ENCODE results near the gene UBE2R2.
A peak's percentile ranks its signal among the peaks of the same experiment; 100 is the strongest.
"Not testable (repeated sequence)": the region's sequence is repeated elsewhere in the genome, so short reads cannot be mapped to it uniquely, and the experiment has no call there.

The UBE2R2 gene

GRCh38 chr9:33799928-33800704, 16.8 kb upstream of the UBE2R2 start:
- peak; percentile 3 for DNase-seq (ENCODE audit: low read depth)

- no peak for DNase-seq (ENCODE audit: low read depth)
These were observed 16.1 kb upstream of the UBE2R2 start for GRCh38 chr9:33800886-33801285.

- peak; percentile 50 for DNase-seq (ENCODE audit: low read depth)
These were observed 14.9 kb upstream of the UBE2R2 start for GRCh38 chr9:33801943-33802500.

GRCh38 chr9:33804196-33804595, 12.8 kb upstream of the UBE2R2 start:
- not testable (repeated sequence) for DNase-seq (ENCODE audit: low read depth)

- not testable (repeated sequence) for DNase-seq (ENCODE audit: low read depth)
These were observed 9.8 kb upstream of the UBE2R2 start for GRCh38 chr9:33807156-33807555.

- not testable (repeated sequence) for DNase-seq (ENCODE audit: low read depth)
These were observed 8.0 kb upstream of the UBE2R2 start for GRCh38 chr9:33808979-33809322.

- DNase-seq (ENCODE audit: low read depth): peak; percentile 31
These were observed 7.5 kb upstream of the UBE2R2 start for GRCh38 chr9:33809506-33809905.

GRCh38 chr9:33813712-33814641, 3.0 kb upstream of the UBE2R2 start:
- DNase-seq (ENCODE audit: low read depth): peak; percentile 63

- no peak for DNase-seq (ENCODE audit: low read depth)
These were observed 1.2 kb upstream of the UBE2R2 start for GRCh38 chr9:33815781-33816180.

GRCh38 chr9:33817327-33818166, 587 bp downstream of the UBE2R2 start:
- DNase-seq (ENCODE audit: low read depth): peak; percentile 62

GRCh38 chr9:33818167-33818846, 1.3 kb downstream of the UBE2R2 start:
- DNase-seq (ENCODE audit: low read depth): no peak

- DNase-seq (ENCODE audit: low read depth): peak; percentile 20
These were observed 2.0 kb downstream of the UBE2R2 start for GRCh38 chr9:33818847-33819500.

GRCh38 chr9:33820231-33820745, 3.3 kb downstream of the UBE2R2 start:
- DNase-seq (ENCODE audit: low read depth): no peak

- DNase-seq (ENCODE audit: low read depth): no peak
These were observed 6.8 kb downstream of the UBE2R2 start for GRCh38 chr9:33823801-33824200.

GRCh38 chr9:33827285-33827684, 10.3 kb downstream of the UBE2R2 start:
- not testable (repeated sequence) for DNase-seq (ENCODE audit: low read depth)

- not testable (repeated sequence) for DNase-seq (ENCODE audit: low read depth)
These were observed 12.8 kb downstream of the UBE2R2 start for GRCh38 chr9:33829641-33830230.

- no peak for DNase-seq (ENCODE audit: low read depth)
These were observed 18.8 kb downstream of the UBE2R2 start for GRCh38 chr9:33835625-33836260.

GRCh38 chr9:33836261-33836660, 19.3 kb downstream of the UBE2R2 start:
- peak; percentile 94 for DNase-seq (ENCODE audit: low read depth)

- DNase-seq (ENCODE audit: low read depth): no peak
These were observed 20.2 kb downstream of the UBE2R2 start for GRCh38 chr9:33837138-33837537.

GRCh38 chr9:33840381-33840780, 23.4 kb downstream of the UBE2R2 start:
- no peak for DNase-seq (ENCODE audit: low read depth)

Measured in fibroblast of gingiva (primary cell).